Mesodermal cell (in vitro differentiated cells): ENCODE results near the gene MAN2B2.

Experiments
- H3K27ac ChIP-seq: 2 replicates; pipeline ENCODE4 v1.7.0; 2013; ENCODE audit warnings: mild to moderate bottlenecking, low read depth, low read length, moderate library complexity; ENCODE audit not compliant: severe bottlenecking
- H3K36me3 ChIP-seq: 2 replicates; pipeline ENCODE4 v1.7.1; 2013; ENCODE audit warnings: mild to moderate bottlenecking, low read length, moderate library complexity; ENCODE audit not compliant: control insufficient read depth, insufficient read depth
- H3K4me1 ChIP-seq: one replicate; pipeline ENCODE4 v1.7.1; 2013; ENCODE audit warnings: mild to moderate bottlenecking, low read length; ENCODE audit not compliant: insufficient read depth, control insufficient read depth, poor library complexity, severe bottlenecking
- H3K4me3 ChIP-seq: 2 replicates; pipeline ENCODE4 v1.7.0; 2013; ENCODE audit warnings: low read length, control low read depth, mild to moderate bottlenecking; ENCODE audit not compliant: insufficient read depth, poor library complexity, severe bottlenecking; ENCODE audit errors: extremely low read depth
- H3K9me3 ChIP-seq: 2 replicates; pipeline ENCODE4 v1.7.1; 2013; ENCODE audit warnings: mild to moderate bottlenecking, low read length, moderate library complexity; ENCODE audit not compliant: control insufficient read depth
- WGBS, 2 experiments: methylation state at CpG; one replicate each; pipeline ENCODE4 v1.1.5; 2013; ENCODE audit warnings: missing lambda C conversion rate in 2 of 2; ENCODE audit not compliant: insufficient coverage in 2 of 2; 5-methylcytosine and 5-hydroxymethylcytosine counted together

The MAN2B2 gene

DNA sequence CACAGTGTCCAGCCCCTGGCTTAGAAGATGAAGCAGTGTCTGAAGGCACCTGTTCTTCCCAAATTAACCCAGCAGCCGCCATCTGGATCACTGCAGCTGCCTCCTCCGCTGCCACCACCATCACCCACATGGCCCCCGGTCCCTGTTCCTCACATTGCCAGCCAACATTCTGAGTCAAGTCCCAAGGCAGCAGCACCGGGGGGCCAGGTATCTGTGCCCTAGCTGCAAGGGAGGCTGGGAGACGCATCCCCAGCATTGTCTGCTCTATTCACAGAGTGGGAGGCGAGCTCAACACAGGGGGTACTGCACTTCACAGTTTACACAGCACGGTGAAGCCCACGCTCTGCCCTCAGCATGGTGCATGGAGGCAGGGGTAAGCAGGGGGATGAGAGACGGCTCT, 42.3 kb upstream of the MAN2B2 start:
- Histone ChIP-seq H3K36me3 (no peaks in the 10 kb centered on the region), H3K4me3 (no peak overlapping the region), H3K4me1 (peaks cover 8% of the 10 kb centered on the region), H3K9me3 (no peaks in the 10 kb centered on the region), H3K27ac (no peak overlapping the region)
- 70 to 75% methylated on average over 7 to 9 of the region's 9 CpGs for WGBS, 2 experiments

GRCh38 chr4:6534050-6534449, 40.9 kb upstream of the MAN2B2 start:
- H3K4me1 ChIP-seq = no peaks in the 10 kb centered on the region
- no peaks in the 10 kb centered on the region for H3K36me3 ChIP-seq
- WGBS, 2 experiments = no CpG with 5 or more reads among the region's 1 CpG
- no peak overlapping the region for H3K27ac ChIP-seq
- no peaks in the 10 kb centered on the region for H3K9me3 ChIP-seq
- no peak overlapping the region for H3K4me3 ChIP-seq

GRCh38 chr4:6534618-6535328, 40.2 kb upstream of the MAN2B2 start:
- 88% methylated on average over 30 to 35 of the region's 38 CpGs for WGBS, 2 experiments
- Histone ChIP-seq H3K9me3 (no peaks in the 10 kb centered on the region), H3K4me1 (no peaks in the 10 kb centered on the region), H3K36me3 (no peaks in the 10 kb centered on the region), H3K27ac (no peak overlapping the region), H3K4me3 (no peak overlapping the region)

DNA sequence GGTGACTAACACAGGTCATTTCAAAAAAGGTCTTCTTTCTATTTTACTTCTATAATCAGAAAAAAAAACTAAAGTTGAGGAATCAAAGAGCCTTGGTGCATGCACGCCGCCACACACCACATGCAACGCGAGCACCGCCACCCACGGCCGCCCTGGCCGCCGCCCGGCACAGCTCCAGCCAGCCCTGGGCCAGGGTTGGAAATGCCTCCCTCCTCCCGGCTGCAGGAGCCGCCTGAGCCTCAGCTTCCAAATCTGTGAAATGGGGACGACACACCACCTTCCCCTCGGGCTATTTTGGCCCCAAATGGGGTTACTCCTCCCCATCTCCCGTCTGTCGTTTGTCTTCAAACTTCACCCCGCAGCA, 39.7 kb upstream of the MAN2B2 start:
- WGBS, 2 experiments = 92 to 95% methylated on average over 16 to 17 of the region's 17 CpGs
- Histone ChIP-seq H3K36me3 (no peaks in the 10 kb centered on the region), H3K9me3 (no peaks in the 10 kb centered on the region), H3K4me3 (no peak overlapping the region), H3K27ac (no peak overlapping the region), H3K4me1 (no peaks in the 10 kb centered on the region)

DNA sequence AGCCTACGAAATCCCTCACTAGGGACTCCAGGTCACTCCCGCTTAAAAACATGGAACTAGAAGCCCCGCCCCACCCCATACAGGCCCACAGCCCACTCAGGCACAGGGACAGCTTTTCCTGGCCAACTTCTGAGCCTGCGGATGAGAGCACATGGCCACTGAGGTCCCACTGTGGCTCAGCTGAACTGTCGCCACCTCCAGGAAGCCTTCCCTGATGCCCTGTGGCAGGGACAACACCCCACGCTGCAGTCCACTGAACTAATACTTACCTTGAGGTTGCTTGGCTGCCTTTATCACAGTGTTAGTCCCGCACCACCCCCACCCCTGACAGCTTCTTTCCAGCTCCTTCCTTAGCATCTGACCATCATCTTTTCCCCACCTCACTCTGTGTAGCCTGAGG, 39.3 kb upstream of the MAN2B2 start:
- no peak overlapping the region for H3K4me3 ChIP-seq
- peaks cover under 1% of the 10 kb centered on the region for H3K9me3 ChIP-seq
- H3K27ac ChIP-seq = no peak overlapping the region
- H3K36me3 ChIP-seq = no peaks in the 10 kb centered on the region
- whole genome bisulfite sequencing, 2 experiments = 84 to 85% methylated on average over 5 to 6 of the region's 7 CpGs
- no peaks in the 10 kb centered on the region for H3K4me1 ChIP-seq

- H3K9me3 ChIP-seq = peaks cover 4% of the 10 kb centered on the region
- no peak overlapping the region for H3K4me3 ChIP-seq
- H3K4me1 ChIP-seq = no peaks in the 10 kb centered on the region
- WGBS, 2 experiments = 86 to 88% methylated on average over 15 of the region's 15 CpGs
- no peaks in the 10 kb centered on the region for H3K36me3 ChIP-seq
- H3K27ac ChIP-seq = no peak overlapping the region
These were observed 36.9 kb upstream of the MAN2B2 start for GRCh38 chr4:6538111-6538510.

GRCh38 chr4:6538575-6538974, 36.4 kb upstream of the MAN2B2 start:
- Histone ChIP-seq H3K4me1 (no peaks in the 10 kb centered on the region), H3K36me3 (no peaks in the 10 kb centered on the region), H3K27ac (no peak overlapping the region), H3K4me3 (no peak overlapping the region), H3K9me3 (peaks cover 4% of the 10 kb centered on the region)
- WGBS, 2 experiments = 68 to 76% methylated on average over 20 of the region's 22 CpGs

GRCh38 chr4:6539009-6539764, 35.8 kb upstream of the MAN2B2 start:
- Histone ChIP-seq H3K4me3 (no peak overlapping the region), H3K9me3 (peaks cover 4% of the 10 kb centered on the region), H3K36me3 (no peaks in the 10 kb centered on the region), H3K27ac (no peak overlapping the region), H3K4me1 (no peaks in the 10 kb centered on the region)
- WGBS, 2 experiments = 80 to 90% methylated on average over 6 of the region's 13 CpGs

GRCh38 chr4:6540879-6541278, 34.1 kb upstream of the MAN2B2 start:
- no peaks in the 10 kb centered on the region for H3K36me3 ChIP-seq
- H3K4me1 ChIP-seq = no peaks in the 10 kb centered on the region
- no peak overlapping the region for H3K27ac ChIP-seq
- H3K4me3 ChIP-seq = no peak overlapping the region
- peaks cover 4% of the 10 kb centered on the region for H3K9me3 ChIP-seq

DNA sequence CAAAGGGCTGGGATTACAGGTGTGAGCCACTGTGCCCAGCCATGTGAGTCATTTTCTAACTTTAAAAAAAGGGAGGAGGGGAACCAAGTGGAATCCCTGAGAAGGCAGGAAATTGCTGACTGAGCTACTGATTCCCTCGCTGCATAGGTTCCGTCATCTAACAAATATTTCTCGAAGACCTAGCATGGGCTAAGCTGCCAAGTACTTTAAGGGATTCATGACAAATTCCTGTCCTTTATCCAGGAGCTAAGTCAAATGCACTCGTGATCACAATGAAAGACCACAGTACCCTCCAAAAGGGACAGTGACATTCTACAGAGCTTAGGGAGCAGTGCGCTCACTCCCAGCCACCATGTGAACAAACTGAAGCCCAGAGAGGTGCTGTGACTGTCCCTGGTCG, 33.2 kb upstream of the MAN2B2 start:
- Histone ChIP-seq H3K27ac (no peak overlapping the region), H3K4me1 (no peaks in the 10 kb centered on the region), H3K4me3 (no peak overlapping the region), H3K36me3 (no peaks in the 10 kb centered on the region), H3K9me3 (peaks cover 4% of the 10 kb centered on the region)
- WGBS, 2 experiments = 64 to 72% methylated on average over 6 of the region's 6 CpGs

- H3K4me1 ChIP-seq = no peaks in the 10 kb centered on the region
- no peaks in the 10 kb centered on the region for H3K36me3 ChIP-seq
- no peak overlapping the region for H3K4me3 ChIP-seq
- 85 to 93% methylated on average over 12 of the region's 12 CpGs for WGBS, 2 experiments
- H3K9me3 ChIP-seq = peaks cover 4% of the 10 kb centered on the region
- no peak overlapping the region for H3K27ac ChIP-seq
These were observed 32.0 kb upstream of the MAN2B2 start for GRCh38 chr4:6542951-6543350.
